ENCODE measurements around the gene KCNK2. TPM values are rescaled to one million over a fixed set of nuclear protein-coding genes. Genes with fewer than 3 reads are reported as not detected.

KCNK2 gene
- total RNA-seq, 4 donors from 2014 or later = 1.4 to 8.2 (median 5.2) TPM

DNA sequence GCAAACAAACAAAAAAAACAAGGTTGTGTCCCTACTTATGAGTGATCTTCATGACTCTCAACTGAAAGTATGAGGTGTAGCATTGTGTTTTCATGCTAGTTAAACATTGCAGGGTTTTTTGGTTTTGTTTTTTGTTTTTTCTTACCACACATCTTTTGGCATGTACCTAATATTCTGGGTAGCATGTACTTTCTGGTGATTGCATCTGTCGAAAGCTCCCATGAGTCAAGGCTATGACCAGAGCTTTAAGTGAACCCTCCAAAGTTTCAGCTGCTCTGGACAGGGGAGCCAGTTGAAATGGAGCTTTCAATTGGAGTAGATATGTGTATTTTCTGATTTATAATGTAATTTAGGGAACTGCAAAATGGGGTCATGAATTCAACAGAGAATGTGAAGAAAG is 115.5 kb downstream of the KCNK2 start:
- Histone ChIP-seq H3K4me3 (no peak overlapping the region), H3K27ac (no peak overlapping the region), H3K27me3 (no peaks in the 10 kb centered on the region), H3K36me3 (no peaks in the 10 kb centered on the region), H3K9me3 (no peaks in the 10 kb centered on the region), H3K4me1 (no peaks in the 10 kb centered on the region)
- 89% methylated on average over 1 of the region's 1 CpG for WGBS
- no peak for TF ChIP-seq POLR2AphosphoS5 (IDR thresholded peaks at IDR 0.05)
- no peak for TF ChIP-seq EP300 (IDR thresholded peaks at IDR 0.05)
- no peak for TF ChIP-seq POLR2A (IDR thresholded peaks at IDR 0.05)
- TF ChIP-seq, protein P1, sequence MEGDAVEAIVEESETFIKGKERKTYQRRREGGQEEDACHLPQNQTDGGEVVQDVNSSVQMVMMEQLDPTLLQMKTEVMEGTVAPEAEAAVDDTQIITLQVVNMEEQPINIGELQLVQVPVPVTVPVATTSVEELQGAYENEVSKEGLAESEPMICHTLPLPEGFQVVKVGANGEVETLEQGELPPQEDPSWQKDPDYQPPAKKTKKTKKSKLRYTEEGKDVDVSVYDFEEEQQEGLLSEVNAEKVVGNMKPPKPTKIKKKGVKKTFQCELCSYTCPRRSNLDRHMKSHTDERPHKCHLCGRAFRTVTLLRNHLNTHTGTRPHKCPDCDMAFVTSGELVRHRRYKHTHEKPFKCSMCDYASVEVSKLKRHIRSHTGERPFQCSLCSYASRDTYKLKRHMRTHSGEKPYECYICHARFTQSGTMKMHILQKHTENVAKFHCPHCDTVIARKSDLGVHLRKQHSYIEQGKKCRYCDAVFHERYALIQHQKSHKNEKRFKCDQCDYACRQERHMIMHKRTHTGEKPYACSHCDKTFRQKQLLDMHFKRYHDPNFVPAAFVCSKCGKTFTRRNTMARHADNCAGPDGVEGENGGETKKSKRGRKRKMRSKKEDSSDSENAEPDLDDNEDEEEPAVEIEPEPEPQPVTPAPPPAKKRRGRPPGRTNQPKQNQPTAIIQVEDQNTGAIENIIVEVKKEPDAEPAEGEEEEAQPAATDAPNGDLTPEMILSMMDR (IDR thresholded peaks at IDR 0.05) = no peak
- DNase-seq (ENCODE audit: low spot score in 2 of 2) = no peak

DNA sequence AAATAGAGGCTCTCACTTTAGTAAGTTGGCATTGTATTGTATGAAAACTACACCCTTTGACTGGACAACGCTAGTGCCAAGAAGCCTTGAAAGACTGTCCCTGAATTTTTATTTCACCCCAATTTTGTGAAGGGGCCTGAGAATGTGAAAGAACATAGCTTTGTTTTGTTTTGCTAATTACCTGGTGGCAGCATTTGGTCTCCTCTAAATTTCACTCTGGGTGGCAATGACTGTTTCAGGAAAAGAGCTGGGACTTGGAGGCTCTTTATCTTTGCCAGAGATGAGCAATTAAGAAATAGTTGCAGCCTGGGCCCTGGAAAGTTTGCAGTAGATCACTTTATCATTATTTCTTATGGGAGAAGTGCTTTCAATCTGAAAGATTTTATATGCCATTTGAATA is 117.6 kb downstream of the KCNK2 start:
- Histone ChIP-seq H3K4me1 (no peaks in the 10 kb centered on the region), H3K27me3 (no peaks in the 10 kb centered on the region), H3K4me3 (no peak overlapping the region), H3K9me3 (no peaks in the 10 kb centered on the region), H3K27ac (no peak overlapping the region), H3K36me3 (no peaks in the 10 kb centered on the region)
- WGBS = 88% methylated on average over 1 of the region's 1 CpG
- TF ChIP-seq POLR2AphosphoS5 (IDR thresholded peaks at IDR 0.05) (no peak), EP300 (IDR thresholded peaks at IDR 0.05) (no peak), POLR2A (IDR thresholded peaks at IDR 0.05) (no peak)
- TF ChIP-seq, protein P1 (IDR thresholded peaks at IDR 0.05) = no peak
- DNase-seq (ENCODE audit: low spot score in 2 of 2) = no peak

DNA sequence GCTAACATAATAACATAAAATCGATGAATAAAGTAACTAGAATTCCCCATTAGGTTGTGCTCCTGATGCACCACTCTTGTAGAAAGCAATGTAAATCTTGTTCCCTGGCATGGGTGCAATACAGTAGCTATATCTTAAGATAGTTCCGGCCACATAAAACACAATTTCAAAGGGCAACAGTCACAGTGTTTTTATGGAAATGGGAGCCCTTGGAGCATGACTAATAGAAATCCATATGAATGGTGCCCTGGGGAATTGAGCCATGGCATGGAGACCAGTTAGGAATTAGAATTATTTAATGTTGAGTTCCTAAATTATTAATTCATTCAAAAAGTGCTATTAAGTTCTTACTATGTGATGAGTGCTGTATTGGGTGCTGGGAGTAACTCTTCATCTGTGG is 118.7 kb downstream of the KCNK2 start:
- 78% methylated on average over 2 of the region's 2 CpGs for WGBS
- Histone ChIP-seq H3K4me3 (no peak overlapping the region), H3K27ac (no peak overlapping the region), H3K4me1 (no peaks in the 10 kb centered on the region), H3K27me3 (no peaks in the 10 kb centered on the region), H3K9me3 (no peaks in the 10 kb centered on the region), H3K36me3 (no peaks in the 10 kb centered on the region)
- DNase-seq (ENCODE audit: low spot score in 2 of 2) = no peak
- TF ChIP-seq, protein P1 (IDR thresholded peaks at IDR 0.05) = no peak
- no peak for TF ChIP-seq EP300 (IDR thresholded peaks at IDR 0.05)
- TF ChIP-seq POLR2A (IDR thresholded peaks at IDR 0.05) = no peak
- TF ChIP-seq POLR2AphosphoS5 (IDR thresholded peaks at IDR 0.05) = no peak

DNA sequence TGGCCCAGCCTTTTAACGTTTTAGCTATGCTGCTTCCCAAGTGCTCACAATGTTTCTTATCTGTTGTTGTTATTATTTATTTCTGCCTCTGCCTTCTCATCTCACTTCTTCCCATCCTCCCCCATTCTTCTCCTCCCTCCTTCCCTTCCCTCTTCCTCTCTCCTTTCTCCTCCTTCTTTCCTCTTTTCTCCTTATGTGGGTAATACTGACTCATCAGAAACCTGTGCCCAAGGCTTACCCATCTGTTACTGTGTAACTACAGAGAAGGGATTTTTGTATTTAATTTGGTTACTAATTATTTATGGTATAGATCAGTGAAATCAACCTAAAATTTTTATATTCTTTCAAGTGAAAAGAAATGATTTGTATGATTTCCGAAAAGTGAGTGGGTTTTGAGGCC is 120.3 kb downstream of the KCNK2 start:
- Histone ChIP-seq H3K36me3 (no peaks in the 10 kb centered on the region), H3K9me3 (no peaks in the 10 kb centered on the region), H3K27ac (no peak overlapping the region), H3K27me3 (no peaks in the 10 kb centered on the region), H3K4me1 (no peaks in the 10 kb centered on the region), H3K4me3 (no peak overlapping the region)
- 82% methylated on average over 2 of the region's 2 CpGs for WGBS
- no peak for DNase-seq (ENCODE audit: low spot score in 2 of 2)
- TF ChIP-seq, protein P1 (IDR thresholded peaks at IDR 0.05) = no peak
- no peak for TF ChIP-seq POLR2A (IDR thresholded peaks at IDR 0.05)
- no peak for TF ChIP-seq EP300 (IDR thresholded peaks at IDR 0.05)
- TF ChIP-seq POLR2AphosphoS5 (IDR thresholded peaks at IDR 0.05) = no peak

DNA sequence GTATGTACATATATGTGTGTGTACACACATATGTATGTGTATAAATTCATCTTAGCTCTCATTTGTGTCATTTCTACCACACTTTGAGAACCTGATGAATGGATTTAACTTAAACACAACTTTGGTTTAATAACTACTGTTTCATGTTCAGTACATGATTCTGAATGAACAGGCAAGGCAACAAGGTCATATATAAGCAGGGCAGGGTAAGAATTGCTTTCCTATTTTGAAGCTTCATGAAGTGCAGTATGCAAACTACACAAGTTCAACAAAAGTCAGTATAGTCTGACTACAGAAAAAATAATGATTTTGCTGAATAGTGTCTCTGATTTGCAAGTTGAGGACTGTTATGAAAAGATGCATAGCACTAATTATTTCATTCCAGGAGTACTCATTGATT is 127.6 kb downstream of the KCNK2 start:
- Histone ChIP-seq H3K27ac (no peak overlapping the region), H3K27me3 (no peaks in the 10 kb centered on the region), H3K9me3 (no peaks in the 10 kb centered on the region), H3K36me3 (no peaks in the 10 kb centered on the region), H3K4me3 (no peak overlapping the region), H3K4me1 (no peaks in the 10 kb centered on the region)
- DNase-seq (ENCODE audit: low spot score in 2 of 2) = no peak
- no peak for TF ChIP-seq EP300 (IDR thresholded peaks at IDR 0.05)
- no peak for TF ChIP-seq POLR2AphosphoS5 (IDR thresholded peaks at IDR 0.05)
- TF ChIP-seq, protein P1 (IDR thresholded peaks at IDR 0.05) = no peak
- TF ChIP-seq POLR2A (IDR thresholded peaks at IDR 0.05) = no peak

Data from suprapubic skin (tissue), 4 donors.